HepG2 (cell line): ENCODE results near the gene MUC22. TPM values are rescaled to one million over a fixed set of nuclear protein-coding genes. Genes with fewer than 3 reads are reported as not detected.

Experiments
- ATAC-seq: fragments of 200-7000 bp; cut with Tn5 transposase; 3 replicates; pipeline ENCODE4 v1.9.1; 2020; ENCODE audit warnings: mild to moderate bottlenecking, moderate library complexity
- BruUV-seq: library from RNA; stranded (reverse); fragments of 400-500 nt; replicated peaks from 2 replicates; lab custom pipeline; 2021; lab: Mats Ljungman, UMichigan
- CTCF ChIA-PET: fragments of 300-600 bp; formaldehyde crosslinking; extraction: SDS; loops from one replicate; lab custom pipeline; 2021; ENCODE audit warnings: low total read pairs, inconsistent platforms, low intra/inter-chr PET ratio; lab: Yijun Ruan, JAX
- POLR2A ChIA-PET: fragments of 350-600 bp; sonication (Branson Sonifier 250); formaldehyde crosslinking; loops from one replicate; lab custom pipeline; 2020; ENCODE audit warnings: antibody characterized with exemption, inconsistent platforms; lab: Yijun Ruan, JAX
- DNase-seq: peaks from one replicate; pipeline ENCODE4 v3.0.0-alpha.2; 2015; ENCODE audit warnings: low spot score
- FAIRE-seq: peaks from 3 replicates; lab custom pipeline; 2011; peaks lifted over from hg19 to GRCh38; lab: Jason Lieb, UNC
- H2AFZ ChIP-seq: one replicate; pipeline ENCODE4 v1.6.1; 2011; ENCODE audit warnings: low read length, inconsistent platforms
- H3K27ac ChIP-seq: fragments of 300-600 bp; 3 replicates; pipeline ENCODE4 v1.8.0; 2011; ENCODE audit warnings: mixed run types, mild to moderate bottlenecking, mixed read lengths, low read length, inconsistent platforms; ENCODE audit not compliant: insufficient read depth; ENCODE audit errors: extremely low read length
- H3K27me3 ChIP-seq, 2 experiments: fragments of 200-600 bp in 1 of 2; 2 replicates in 1 of 2; 3 replicates in 1 of 2; pipeline versions ENCODE4 v1.6.0 to v1.8.0; 2011; ENCODE audit warnings: low read length in 2 of 2, mild to moderate bottlenecking in 2 of 2, moderate library complexity in 2 of 2, inconsistent platforms in 1 of 2; ENCODE audit not compliant: insufficient read depth in 2 of 2, control insufficient read depth in 1 of 2
- H3K36me3 ChIP-seq, 2 experiments: fragments of 200-600 bp in 1 of 2; replicated peaks in 1 of 2; 2 replicates in 1 of 2; 3 replicates in 1 of 2; pipeline versions ENCODE4 v1.5.1 to v1.8.0; 2011; ENCODE audit warnings: low read length in 2 of 2, inconsistent platforms in 1 of 2; ENCODE audit not compliant: insufficient read depth in 2 of 2, control insufficient read depth in 1 of 2
- H3K4me1 ChIP-seq: 2 replicates; pipeline ENCODE4 v1.5.1; 2012; ENCODE audit warnings: low read length, inconsistent platforms; ENCODE audit not compliant: insufficient read depth
- H3K4me2 ChIP-seq: 2 replicates; pipeline ENCODE4 v1.6.0; 2011; ENCODE audit warnings: low read depth, low read length, inconsistent platforms
- H3K4me3 ChIP-seq, 3 experiments: fragments of 200-600 bp in 1 of 3; sonication (generic), shearing (Covaris generic) in 1 of 3; replicated peaks in 1 of 3; 2 replicates each; pipeline ENCODE4 v1.5.1; 2011 to 2016; ENCODE audit warnings: low read length in 3 of 3, inconsistent platforms in 2 of 3, low read depth in 2 of 3, mild to moderate bottlenecking in 2 of 3, control low read depth in 1 of 3, mixed read lengths in 1 of 3; ENCODE audit not compliant: insufficient read depth in 1 of 3
- H3K79me2 ChIP-seq: one replicate; pipeline ENCODE4 v1.6.1; 2011; ENCODE audit warnings: low read length, inconsistent platforms; ENCODE audit not compliant: insufficient read depth
- H3K9ac ChIP-seq: 2 replicates; pipeline ENCODE4 v1.6.0; 2011; ENCODE audit warnings: mild to moderate bottlenecking, low read depth, low read length, inconsistent platforms; ENCODE audit not compliant: insufficient read depth
- H3K9me3 ChIP-seq: 2 replicates; pipeline ENCODE4 v1.5.1; 2012; ENCODE audit warnings: mild to moderate bottlenecking, low read length
- H4K20me1 ChIP-seq: 2 replicates; pipeline ENCODE4 v1.6.0; 2011; ENCODE audit warnings: inconsistent platforms, mild to moderate bottlenecking, low read length, moderate library complexity; ENCODE audit not compliant: insufficient read depth
- AFF4 ChIP-seq: sonication (generic); formaldehyde crosslinking; IDR thresholded peaks from 2 replicates; pipeline ENCODE4 v1.4.0; 2020; ENCODE audit warnings: missing genetic modification reagents
- CTCF ChIP-seq: sonication (generic); formaldehyde crosslinking; IDR thresholded peaks from 2 replicates; pipeline ENCODE4 v1.5.0; 2020; ENCODE audit warnings: mild to moderate bottlenecking, missing genetic modification reagents, moderate library complexity
- GPBP1L1 ChIP-seq: sonication (generic); formaldehyde crosslinking; IDR thresholded peaks from 2 replicates; pipeline ENCODE4 v1.5.0; 2020; ENCODE audit warnings: mild to moderate bottlenecking, missing genetic modification reagents
- KDM5B ChIP-seq: sonication (generic); formaldehyde crosslinking; IDR thresholded peaks from 2 replicates; pipeline ENCODE4 v1.4.0; 2020; ENCODE audit warnings: missing genetic modification reagents, mild to moderate bottlenecking, borderline replicate concordance
- MXI1 ChIP-seq: IDR thresholded peaks from 3 replicates; pipeline ENCODE4 v1.6.1; 2012; ENCODE audit warnings: low read depth, low read length, inconsistent platforms, borderline replicate concordance
- NFE2 ChIP-seq: sonication (generic); formaldehyde crosslinking; IDR thresholded peaks from 2 replicates; pipeline ENCODE4 v1.4.0; 2020; ENCODE audit warnings: missing genetic modification reagents
- SRF ChIP-seq: IDR thresholded peaks from 2 replicates; pipeline ENCODE4 v1.6.1; 2011; ENCODE audit warnings: mild to moderate bottlenecking, low read depth, low read length, moderate library complexity
- STAG1 ChIP-seq: sonication (generic); formaldehyde crosslinking; IDR thresholded peaks from 2 replicates; pipeline ENCODE4 v1.4.0; 2020; ENCODE audit warnings: missing genetic modification reagents
- XRCC5 ChIP-seq: fragments of 200-400 bp; formaldehyde crosslinking; optimal IDR thresholded peaks from 2 replicates; pipeline ENCODE3; 2017; ENCODE audit warnings: mild to moderate bottlenecking, low read length
- ZNF121 ChIP-seq: sonication (generic); formaldehyde crosslinking; IDR thresholded peaks from 2 replicates; pipeline ENCODE4 v1.5.0; 2020; ENCODE audit warnings: mild to moderate bottlenecking, missing genetic modification reagents
- ZNF414 ChIP-seq: sonication (generic); formaldehyde crosslinking; IDR thresholded peaks from 2 replicates; pipeline ENCODE4 v1.5.0; 2020; ENCODE audit warnings: missing genetic modification reagents
- ZNF557 ChIP-seq: sonication (generic); formaldehyde crosslinking; IDR thresholded peaks from 2 replicates; pipeline ENCODE4 v1.4.0; 2020; ENCODE audit warnings: missing genetic modification reagents
- WGBS: methylation state at CpG from one replicate; pipeline ENCODE4 v1.1.6; 2017; ENCODE audit warnings: low lambda C conversion rate; 5-methylcytosine and 5-hydroxymethylcytosine counted together
- in situ Hi-C: cut with HindIII; loops from 2 replicates; pipeline ENCODE4 v1.10.0; 2017; ENCODE audit warnings: low pct_unique_long_range_greater_than_20kb; ENCODE audit not compliant: extremely low pct_ligation_motif_present
- intact Hi-C: fragments of 100-400 bp; cut with micrococcal nuclease; formaldehyde crosslinking; loops from one replicate; pipeline ENCODE4 v1.10.0; 2022; ENCODE audit not compliant: unreplicated experiment
- polyA plus RNA-seq, 8 experiments: library from polyadenylated mRNA; depleted of rRNA in 3 of 8; stranded (reverse) in 7 of 8; unstranded in 1 of 8; fragments of >200 nt; fragmentation: Illumina TruSeq in 4 of 8; extraction: Trizol in 4 of 8; gene quantifications; 2 replicates each; pipeline versions ENCODE4 v1.2.1 to v1.2.3, GENCODE V29; 2011 to 2016; ENCODE audit warnings: low read depth in 4 of 8, missing spikeins in 1 of 8, mixed read lengths in 1 of 8; ENCODE audit not compliant: insufficient read depth in 1 of 8
- total RNA-seq, 5 experiments: library from RNA; depleted of rRNA; stranded (reverse); fragments of >200 nt; fragmentation: Illumina TruSeq; extraction: Trizol; gene quantifications; 2 replicates each; pipeline ENCODE4 v1.2.3, GENCODE V29; 2016; ENCODE audit warnings: low read depth in 1 of 5

MUC22 gene
- total and polyA plus RNA-seq, 2 of the 13 experiments (the other 11 are each of a cell fraction or from before 2014, with no cell fraction given), result not detected

GRCh38 chr6:31083742-31084354, 73.6 kb downstream of the MUC22 start:
- in situ Hi-C loops, result loop anchor here (25.0 kb wide), 2 partner anchors 397 to 622 kb away; partner anchors contain the start of genes NRM and PPP1R18
- ATAC-seq (peak; percentile 56), FAIRE-seq (no peak), DNase-seq (peak; percentile 34)
- CTCF ChIA-PET, result no interaction called here
- no TSS peak for BruUV-seq
- H3K4me2 ChIP-seq, result no peak overlapping the region
- no peak overlapping the region for H3K4me3 ChIP-seq
- H3K27ac ChIP-seq, result no peak overlapping the region
- peaks cover 9% of the 10 kb centered on the region for H3K4me1 ChIP-seq
- TF ChIP-seq ZNF557 (CRISPR knock-in tag) (no peak), GPBP1L1 (no peak), ZNF121 (peak; percentile 11; the same call in 1 of the 2 replicates), SRF (peak; percentile 52; the same call in 1 of the 2 replicates), ZNF414 (CRISPR knock-in tag) (no peak), NFE2 (CRISPR knock-in tag) (0 out of 2 replicates have a peak, but pooled peaks have one; percentile 17), MXI1 (no peak), AFF4 (CRISPR knock-in tag) (no peak), CTCF (CRISPR knock-in tag) (peak; percentile 59), KDM5B (no peak), XRCC5 (peak; percentile 38), STAG1 (peak; percentile 26)
- H2AFZ ChIP-seq, result no peak overlapping the region
- H3K9me3 ChIP-seq, result no peaks in the 10 kb centered on the region
- POLR2A ChIA-PET, result no interaction called here
- intact Hi-C loops, result no loop called here
- H3K9ac ChIP-seq, result no peak overlapping the region
- H3K36me3 ChIP-seq, result no peaks in the 10 kb centered on the region
- no peaks in the 10 kb centered on the region for H4K20me1 ChIP-seq
- no peaks in the 10 kb centered on the region for H3K79me2 ChIP-seq
- WGBS, result 14% methylated on average over 8 of the region's 8 CpGs
- H3K27me3 ChIP-seq, result peaks cover 1 to 15% of the 10 kb centered on the region in 2 experiments; a peak in 2 of 5 replicates
